K562 (cell line): ENCODE measurements around the gene PCK2. TPM values are rescaled to one million over a fixed set of nuclear protein-coding genes. Genes with fewer than 3 reads are reported as not detected.

ENCODE experiments used
- DMBX1 ChIP-seq: fragments of 250-450 bp; sonication (Bioruptor Pico); IDR thresholded peaks from 2 replicates; pipeline ENCODE4 v1.8.0; 2022; ENCODE audit warnings: inconsistent platforms, mild to moderate bottlenecking, moderate library complexity, borderline replicate concordance
- SP1 ChIP-seq: sonication (generic); formaldehyde crosslinking; IDR thresholded peaks from 2 replicates; pipeline ENCODE4 v1.8.1; 2022; ENCODE audit warnings: mild to moderate bottlenecking, missing genetic modification reagents
- ZBED1 ChIP-seq: IDR thresholded peaks from 2 replicates; pipeline ENCODE4 v1.6.1; 2014
- polyA plus RNA-seq, 8 experiments: library from polyadenylated mRNA; depleted of rRNA in 4 of 8; stranded (reverse) in 5 of 8; unstranded in 3 of 8; fragments of >200 nt; fragmentation: Nextera tagmentation in 2 of 8; fragmentation: Illumina TruSeq in 1 of 8; extraction: Ambion mirVana in 2 of 8; extraction: Trizol in 1 of 8; gene quantifications; 2 replicates each; pipeline versions ENCODE4 v1.2.1 to v1.2.3, GENCODE V29; 2011 to 2014; ENCODE audit warnings: inconsistent platforms in 1 of 8, missing spikeins in 1 of 8
- total RNA-seq, 7 experiments: library from RNA; depleted of rRNA in 6 of 7; stranded (reverse); fragments of >200 nt in 6 of 7; fragmentation: Illumina TruSeq in 2 of 7; extraction: Trizol in 2 of 7; gene quantifications; 2 replicates each; pipeline versions ENCODE4 v1.2.1 to v1.2.3, GENCODE V29; 2011 to 2021; ENCODE audit warnings: low replicate concordance in 1 of 7
- TF ChIP-seq, protein P1 (sequence below): fragments of 450-650 bp; IDR thresholded peaks from 2 replicates; pipeline ENCODE4 v1.6.1; 2016; ENCODE audit warnings: mild to moderate bottlenecking, moderate library complexity
- TF ChIP-seq, protein P2 (sequence below): fragments of 250-450 bp; sonication (Bioruptor Pico); IDR thresholded peaks from 2 replicates; pipeline ENCODE4 v1.8.0; 2021; ENCODE audit warnings: mild to moderate bottlenecking, moderate library complexity
- TF ChIP-seq, protein P3 (sequence below): fragments of 200-400 bp; formaldehyde crosslinking; IDR thresholded peaks from 2 replicates; pipeline ENCODE4 v1.6.1; 2017; ENCODE audit warnings: mild to moderate bottlenecking, low read depth, low read length, moderate library complexity
- TF ChIP-seq, protein P4 (sequence below): fragments of 450-650 bp; formaldehyde crosslinking; IDR thresholded peaks from 2 replicates; pipeline ENCODE4 v1.4.0; 2022; ENCODE audit warnings: missing genetic modification characterization

PCK2 gene
- total and polyA plus RNA-seq, 9 of the 15 experiments (the other 6 are each of a cell fraction or from before 2014, with no cell fraction given), result 3.3 to 60.9 (median 30.4) TPM

DNA sequence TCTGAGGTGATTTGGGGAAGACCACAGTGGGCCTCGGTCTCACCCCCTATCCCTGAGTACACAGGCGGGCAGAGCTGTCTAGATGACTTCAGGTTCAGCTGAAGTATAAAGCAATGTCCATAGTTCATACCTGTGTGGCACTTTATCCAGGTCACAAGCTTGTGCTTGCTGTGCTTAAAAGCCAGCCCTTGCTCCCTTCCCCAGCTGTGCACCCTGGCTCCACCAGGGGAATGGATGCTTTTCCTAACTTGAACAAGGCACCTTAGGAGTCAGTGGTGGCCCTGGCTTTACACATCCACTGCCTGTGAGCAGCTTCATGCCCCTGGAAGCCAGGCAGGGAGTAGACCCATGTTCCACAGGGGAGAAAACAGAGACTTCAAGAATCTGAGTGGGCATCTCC, 36.8 kb upstream of the PCK2 start (continued):
- TF ChIP-seq, protein P1, sequence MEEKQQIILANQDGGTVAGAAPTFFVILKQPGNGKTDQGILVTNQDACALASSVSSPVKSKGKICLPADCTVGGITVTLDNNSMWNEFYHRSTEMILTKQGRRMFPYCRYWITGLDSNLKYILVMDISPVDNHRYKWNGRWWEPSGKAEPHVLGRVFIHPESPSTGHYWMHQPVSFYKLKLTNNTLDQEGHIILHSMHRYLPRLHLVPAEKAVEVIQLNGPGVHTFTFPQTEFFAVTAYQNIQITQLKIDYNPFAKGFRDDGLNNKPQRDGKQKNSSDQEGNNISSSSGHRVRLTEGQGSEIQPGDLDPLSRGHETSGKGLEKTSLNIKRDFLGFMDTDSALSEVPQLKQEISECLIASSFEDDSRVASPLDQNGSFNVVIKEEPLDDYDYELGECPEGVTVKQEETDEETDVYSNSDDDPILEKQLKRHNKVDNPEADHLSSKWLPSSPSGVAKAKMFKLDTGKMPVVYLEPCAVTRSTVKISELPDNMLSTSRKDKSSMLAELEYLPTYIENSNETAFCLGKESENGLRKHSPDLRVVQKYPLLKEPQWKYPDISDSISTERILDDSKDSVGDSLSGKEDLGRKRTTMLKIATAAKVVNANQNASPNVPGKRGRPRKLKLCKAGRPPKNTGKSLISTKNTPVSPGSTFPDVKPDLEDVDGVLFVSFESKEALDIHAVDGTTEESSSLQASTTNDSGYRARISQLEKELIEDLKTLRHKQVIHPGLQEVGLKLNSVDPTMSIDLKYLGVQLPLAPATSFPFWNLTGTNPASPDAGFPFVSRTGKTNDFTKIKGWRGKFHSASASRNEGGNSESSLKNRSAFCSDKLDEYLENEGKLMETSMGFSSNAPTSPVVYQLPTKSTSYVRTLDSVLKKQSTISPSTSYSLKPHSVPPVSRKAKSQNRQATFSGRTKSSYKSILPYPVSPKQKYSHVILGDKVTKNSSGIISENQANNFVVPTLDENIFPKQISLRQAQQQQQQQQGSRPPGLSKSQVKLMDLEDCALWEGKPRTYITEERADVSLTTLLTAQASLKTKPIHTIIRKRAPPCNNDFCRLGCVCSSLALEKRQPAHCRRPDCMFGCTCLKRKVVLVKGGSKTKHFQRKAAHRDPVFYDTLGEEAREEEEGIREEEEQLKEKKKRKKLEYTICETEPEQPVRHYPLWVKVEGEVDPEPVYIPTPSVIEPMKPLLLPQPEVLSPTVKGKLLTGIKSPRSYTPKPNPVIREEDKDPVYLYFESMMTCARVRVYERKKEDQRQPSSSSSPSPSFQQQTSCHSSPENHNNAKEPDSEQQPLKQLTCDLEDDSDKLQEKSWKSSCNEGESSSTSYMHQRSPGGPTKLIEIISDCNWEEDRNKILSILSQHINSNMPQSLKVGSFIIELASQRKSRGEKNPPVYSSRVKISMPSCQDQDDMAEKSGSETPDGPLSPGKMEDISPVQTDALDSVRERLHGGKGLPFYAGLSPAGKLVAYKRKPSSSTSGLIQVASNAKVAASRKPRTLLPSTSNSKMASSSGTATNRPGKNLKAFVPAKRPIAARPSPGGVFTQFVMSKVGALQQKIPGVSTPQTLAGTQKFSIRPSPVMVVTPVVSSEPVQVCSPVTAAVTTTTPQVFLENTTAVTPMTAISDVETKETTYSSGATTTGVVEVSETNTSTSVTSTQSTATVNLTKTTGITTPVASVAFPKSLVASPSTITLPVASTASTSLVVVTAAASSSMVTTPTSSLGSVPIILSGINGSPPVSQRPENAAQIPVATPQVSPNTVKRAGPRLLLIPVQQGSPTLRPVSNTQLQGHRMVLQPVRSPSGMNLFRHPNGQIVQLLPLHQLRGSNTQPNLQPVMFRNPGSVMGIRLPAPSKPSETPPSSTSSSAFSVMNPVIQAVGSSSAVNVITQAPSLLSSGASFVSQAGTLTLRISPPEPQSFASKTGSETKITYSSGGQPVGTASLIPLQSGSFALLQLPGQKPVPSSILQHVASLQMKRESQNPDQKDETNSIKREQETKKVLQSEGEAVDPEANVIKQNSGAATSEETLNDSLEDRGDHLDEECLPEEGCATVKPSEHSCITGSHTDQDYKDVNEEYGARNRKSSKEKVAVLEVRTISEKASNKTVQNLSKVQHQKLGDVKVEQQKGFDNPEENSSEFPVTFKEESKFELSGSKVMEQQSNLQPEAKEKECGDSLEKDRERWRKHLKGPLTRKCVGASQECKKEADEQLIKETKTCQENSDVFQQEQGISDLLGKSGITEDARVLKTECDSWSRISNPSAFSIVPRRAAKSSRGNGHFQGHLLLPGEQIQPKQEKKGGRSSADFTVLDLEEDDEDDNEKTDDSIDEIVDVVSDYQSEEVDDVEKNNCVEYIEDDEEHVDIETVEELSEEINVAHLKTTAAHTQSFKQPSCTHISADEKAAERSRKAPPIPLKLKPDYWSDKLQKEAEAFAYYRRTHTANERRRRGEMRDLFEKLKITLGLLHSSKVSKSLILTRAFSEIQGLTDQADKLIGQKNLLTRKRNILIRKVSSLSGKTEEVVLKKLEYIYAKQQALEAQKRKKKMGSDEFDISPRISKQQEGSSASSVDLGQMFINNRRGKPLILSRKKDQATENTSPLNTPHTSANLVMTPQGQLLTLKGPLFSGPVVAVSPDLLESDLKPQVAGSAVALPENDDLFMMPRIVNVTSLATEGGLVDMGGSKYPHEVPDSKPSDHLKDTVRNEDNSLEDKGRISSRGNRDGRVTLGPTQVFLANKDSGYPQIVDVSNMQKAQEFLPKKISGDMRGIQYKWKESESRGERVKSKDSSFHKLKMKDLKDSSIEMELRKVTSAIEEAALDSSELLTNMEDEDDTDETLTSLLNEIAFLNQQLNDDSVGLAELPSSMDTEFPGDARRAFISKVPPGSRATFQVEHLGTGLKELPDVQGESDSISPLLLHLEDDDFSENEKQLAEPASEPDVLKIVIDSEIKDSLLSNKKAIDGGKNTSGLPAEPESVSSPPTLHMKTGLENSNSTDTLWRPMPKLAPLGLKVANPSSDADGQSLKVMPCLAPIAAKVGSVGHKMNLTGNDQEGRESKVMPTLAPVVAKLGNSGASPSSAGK, result no peak
- TF ChIP-seq, protein P2, sequence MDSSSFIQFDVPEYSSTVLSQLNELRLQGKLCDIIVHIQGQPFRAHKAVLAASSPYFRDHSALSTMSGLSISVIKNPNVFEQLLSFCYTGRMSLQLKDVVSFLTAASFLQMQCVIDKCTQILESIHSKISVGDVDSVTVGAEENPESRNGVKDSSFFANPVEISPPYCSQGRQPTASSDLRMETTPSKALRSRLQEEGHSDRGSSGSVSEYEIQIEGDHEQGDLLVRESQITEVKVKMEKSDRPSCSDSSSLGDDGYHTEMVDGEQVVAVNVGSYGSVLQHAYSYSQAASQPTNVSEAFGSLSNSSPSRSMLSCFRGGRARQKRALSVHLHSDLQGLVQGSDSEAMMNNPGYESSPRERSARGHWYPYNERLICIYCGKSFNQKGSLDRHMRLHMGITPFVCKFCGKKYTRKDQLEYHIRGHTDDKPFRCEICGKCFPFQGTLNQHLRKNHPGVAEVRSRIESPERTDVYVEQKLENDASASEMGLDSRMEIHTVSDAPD (CRISPR knock-in tag), result no peak
- no peak for TF ChIP-seq DMBX1 (CRISPR knock-in tag)
- no peak for TF ChIP-seq SP1 (CRISPR knock-in tag)
- TF ChIP-seq, protein P3, sequence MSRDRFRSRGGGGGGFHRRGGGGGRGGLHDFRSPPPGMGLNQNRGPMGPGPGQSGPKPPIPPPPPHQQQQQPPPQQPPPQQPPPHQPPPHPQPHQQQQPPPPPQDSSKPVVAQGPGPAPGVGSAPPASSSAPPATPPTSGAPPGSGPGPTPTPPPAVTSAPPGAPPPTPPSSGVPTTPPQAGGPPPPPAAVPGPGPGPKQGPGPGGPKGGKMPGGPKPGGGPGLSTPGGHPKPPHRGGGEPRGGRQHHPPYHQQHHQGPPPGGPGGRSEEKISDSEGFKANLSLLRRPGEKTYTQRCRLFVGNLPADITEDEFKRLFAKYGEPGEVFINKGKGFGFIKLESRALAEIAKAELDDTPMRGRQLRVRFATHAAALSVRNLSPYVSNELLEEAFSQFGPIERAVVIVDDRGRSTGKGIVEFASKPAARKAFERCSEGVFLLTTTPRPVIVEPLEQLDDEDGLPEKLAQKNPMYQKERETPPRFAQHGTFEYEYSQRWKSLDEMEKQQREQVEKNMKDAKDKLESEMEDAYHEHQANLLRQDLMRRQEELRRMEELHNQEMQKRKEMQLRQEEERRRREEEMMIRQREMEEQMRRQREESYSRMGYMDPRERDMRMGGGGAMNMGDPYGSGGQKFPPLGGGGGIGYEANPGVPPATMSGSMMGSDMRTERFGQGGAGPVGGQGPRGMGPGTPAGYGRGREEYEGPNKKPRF, result no peak
- TF ChIP-seq, protein P4, sequence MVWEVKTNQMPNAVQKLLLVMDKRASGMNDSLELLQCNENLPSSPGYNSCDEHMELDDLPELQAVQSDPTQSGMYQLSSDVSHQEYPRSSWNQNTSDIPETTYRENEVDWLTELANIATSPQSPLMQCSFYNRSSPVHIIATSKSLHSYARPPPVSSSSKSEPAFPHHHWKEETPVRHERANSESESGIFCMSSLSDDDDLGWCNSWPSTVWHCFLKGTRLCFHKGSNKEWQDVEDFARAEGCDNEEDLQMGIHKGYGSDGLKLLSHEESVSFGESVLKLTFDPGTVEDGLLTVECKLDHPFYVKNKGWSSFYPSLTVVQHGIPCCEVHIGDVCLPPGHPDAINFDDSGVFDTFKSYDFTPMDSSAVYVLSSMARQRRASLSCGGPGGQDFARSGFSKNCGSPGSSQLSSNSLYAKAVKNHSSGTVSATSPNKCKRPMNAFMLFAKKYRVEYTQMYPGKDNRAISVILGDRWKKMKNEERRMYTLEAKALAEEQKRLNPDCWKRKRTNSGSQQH, result no peak
- TF ChIP-seq ZBED1, result no peak
